Measurements from ENCODE around the gene PYROXD2.
A peak's percentile ranks its signal among the peaks of the same experiment; 100 is the strongest.

Gene PYROXD2

GRCh38 chr10:98414932-98415730 is at the start of gene PYROXD2:
Gene PYROXD2 (minus strand): TSS chr10:98415182. CDS start chr10:98415135, 47 bp downstream.
- DNase-seq (ENCODE audit: extremely low read depth in 1 of 2, low read depth in 1 of 2) = peak in 1 of 2 donors; percentile 25

DNA sequence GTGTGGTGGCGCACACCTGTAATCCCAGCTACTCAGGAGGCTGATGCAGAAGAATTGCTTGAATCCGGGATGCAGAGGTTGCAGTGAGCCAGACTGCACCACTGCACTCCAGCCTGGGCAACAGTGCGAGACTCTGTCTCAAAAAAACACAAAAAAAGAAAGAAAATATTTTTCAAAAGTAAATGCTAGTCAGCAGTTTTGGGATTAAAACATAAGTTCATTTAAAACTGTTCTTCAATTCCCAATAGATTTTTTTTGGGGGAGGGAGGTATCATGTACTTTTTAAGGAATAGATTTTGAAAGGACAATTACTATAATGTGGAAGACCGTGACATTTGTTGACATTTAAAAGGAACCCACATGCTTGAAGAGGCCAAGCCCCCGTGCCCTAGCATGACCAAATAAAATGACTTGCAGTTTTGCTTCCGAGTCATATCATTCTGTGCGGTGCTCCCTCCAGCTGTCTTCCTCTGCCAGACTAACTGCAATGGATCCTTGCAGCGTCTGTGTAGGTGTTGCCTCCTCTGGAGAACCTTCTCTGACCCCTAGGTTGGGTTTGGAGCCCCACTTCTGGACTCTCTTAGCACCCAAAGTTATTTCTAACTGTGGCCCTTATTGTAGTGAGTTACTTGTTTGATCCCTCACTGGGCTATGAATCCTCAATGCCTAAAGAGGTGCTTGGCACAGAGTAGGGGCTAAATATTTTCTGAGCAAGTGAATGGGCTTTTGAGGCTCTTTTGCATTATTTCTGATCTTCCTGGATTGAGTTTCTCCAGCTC is 49.2 kb upstream of the PYROXD2 start:
- DNase-seq (ENCODE audit: extremely low read depth in 1 of 2, low read depth in 1 of 2) = no peak

DNA sequence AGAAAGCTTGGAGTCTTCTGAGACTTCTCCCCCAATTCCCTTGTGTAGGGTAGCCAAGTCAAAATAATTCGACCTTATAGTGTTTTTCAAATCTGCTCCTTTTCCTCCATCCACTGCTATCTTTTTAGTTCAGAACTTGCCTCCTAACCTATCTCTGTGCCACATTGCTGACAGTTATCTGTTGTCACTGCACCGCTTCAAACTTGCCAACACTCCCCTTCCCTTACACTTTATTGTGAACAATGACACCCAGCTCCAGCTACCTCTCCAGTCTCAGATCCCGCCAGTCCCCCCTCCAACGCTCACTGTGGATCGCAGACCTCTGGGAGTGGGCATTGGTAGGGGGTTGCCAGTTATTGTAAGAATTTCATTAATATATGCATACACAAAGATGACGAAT is 48.0 kb upstream of the PYROXD2 start:
- no peak for DNase-seq (ENCODE audit: extremely low read depth in 1 of 2, low read depth in 1 of 2)

GRCh38 chr10:98461500-98461842 is 46.5 kb upstream of the PYROXD2 start:
- no peak for DNase-seq (ENCODE audit: extremely low read depth in 1 of 2, low read depth in 1 of 2)

GRCh38 chr10:98460837-98461499 is 46.0 kb upstream of the PYROXD2 start:
- no peak for DNase-seq (ENCODE audit: extremely low read depth in 1 of 2, low read depth in 1 of 2)

DNA sequence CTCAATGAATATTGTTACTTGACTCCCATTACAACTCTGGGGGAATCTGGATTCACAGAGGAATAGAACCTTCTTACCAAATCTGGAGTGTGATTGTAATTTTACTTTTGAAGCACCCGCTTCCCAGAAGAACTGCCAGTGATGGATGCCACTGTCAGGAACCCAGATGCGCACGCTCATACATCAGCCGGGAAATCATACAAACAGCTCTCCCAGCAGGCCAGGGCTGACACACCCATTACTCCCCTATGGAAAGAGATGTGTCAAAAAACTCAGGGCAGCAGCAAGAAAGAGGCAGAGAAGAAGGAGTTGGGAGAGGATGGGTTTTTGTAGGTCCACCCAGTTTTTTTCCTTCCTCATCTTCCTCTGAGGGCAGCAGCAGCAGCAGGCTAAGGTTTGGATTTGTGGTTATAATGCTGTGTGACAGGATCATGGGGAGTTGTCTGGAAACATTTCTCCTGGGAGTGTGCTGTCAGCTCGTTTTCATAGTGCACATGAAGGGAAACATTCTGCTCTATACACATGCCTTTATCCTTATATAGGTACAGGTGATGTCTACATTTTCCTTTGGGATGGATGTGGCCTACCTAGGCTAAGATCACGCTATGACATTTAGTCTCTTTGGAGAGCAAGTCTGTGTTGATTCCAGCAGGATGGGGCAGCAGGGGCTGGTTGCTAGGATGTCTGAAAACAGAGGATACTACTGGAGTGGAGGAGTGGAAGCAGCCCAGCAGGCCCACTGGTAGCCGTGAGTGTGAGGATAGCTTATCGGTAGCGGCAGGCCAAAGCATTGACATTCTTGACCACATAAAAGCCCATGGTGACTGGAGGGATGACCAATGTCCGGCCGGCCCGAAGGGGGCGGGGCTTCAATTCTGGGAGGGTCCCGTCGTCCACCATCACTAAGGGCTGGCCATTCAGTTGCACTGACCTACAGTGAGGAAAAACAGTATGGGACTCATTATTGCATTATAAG is 44.1 kb upstream of the PYROXD2 start:
- DNase-seq (ENCODE audit: extremely low read depth in 1 of 2, low read depth in 1 of 2) = no peak

- DNase-seq (ENCODE audit: extremely low read depth in 1 of 2, low read depth in 1 of 2) = no peak
Measured at GRCh38 chr10:98457721-98458120, 42.7 kb upstream of the PYROXD2 start.

DNA sequence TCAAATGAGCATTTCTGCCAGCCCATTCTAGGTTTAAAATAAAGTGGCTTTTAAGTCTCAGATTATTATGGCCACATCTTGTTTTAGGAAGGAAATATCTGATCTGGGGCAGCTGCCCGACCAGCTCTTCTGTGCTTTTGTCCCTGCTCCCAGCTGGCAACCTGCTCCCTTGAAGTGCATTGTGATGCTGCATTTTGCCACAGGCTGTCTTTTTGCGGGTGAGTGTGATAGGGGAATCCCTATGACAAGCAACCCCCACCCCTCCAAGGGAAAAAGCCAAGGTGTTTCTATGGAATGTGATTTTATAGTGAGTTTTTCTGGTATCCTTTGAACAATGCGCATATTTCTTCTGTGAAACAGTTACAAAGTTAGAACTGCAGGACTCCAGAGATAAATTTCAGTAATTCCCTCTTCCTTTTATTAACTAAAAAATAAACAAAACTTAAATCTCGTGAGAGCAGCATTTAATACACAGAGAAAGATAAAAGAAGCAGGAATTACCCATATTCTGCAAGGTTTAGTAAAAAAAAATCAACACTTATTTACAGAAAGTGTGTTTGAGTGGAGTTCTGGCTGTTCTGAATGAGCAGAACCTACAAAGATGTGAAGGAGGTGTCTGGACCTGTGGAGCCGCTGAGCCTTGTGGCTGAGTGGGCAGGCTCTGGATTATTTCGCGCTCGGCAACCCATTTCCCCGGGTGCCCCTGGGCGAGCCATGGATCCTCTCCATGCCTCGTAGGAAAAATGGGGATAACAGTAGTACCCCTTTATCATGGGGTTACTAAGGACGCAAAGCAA is 41.9 kb upstream of the PYROXD2 start:
- DNase-seq (ENCODE audit: extremely low read depth in 1 of 2, low read depth in 1 of 2) = no peak

- no peak for DNase-seq (ENCODE audit: extremely low read depth in 1 of 2, low read depth in 1 of 2)
Measured at GRCh38 chr10:98456043-98456570, 41.1 kb upstream of the PYROXD2 start.

GRCh38 chr10:98453729-98454128 is 38.7 kb upstream of the PYROXD2 start:
- DNase-seq (ENCODE audit: extremely low read depth in 1 of 2, low read depth in 1 of 2) = no peak

- DNase-seq (ENCODE audit: extremely low read depth in 1 of 2, low read depth in 1 of 2) = no peak
Measured at GRCh38 chr10:98450618-98451017, 35.6 kb upstream of the PYROXD2 start.

DNA sequence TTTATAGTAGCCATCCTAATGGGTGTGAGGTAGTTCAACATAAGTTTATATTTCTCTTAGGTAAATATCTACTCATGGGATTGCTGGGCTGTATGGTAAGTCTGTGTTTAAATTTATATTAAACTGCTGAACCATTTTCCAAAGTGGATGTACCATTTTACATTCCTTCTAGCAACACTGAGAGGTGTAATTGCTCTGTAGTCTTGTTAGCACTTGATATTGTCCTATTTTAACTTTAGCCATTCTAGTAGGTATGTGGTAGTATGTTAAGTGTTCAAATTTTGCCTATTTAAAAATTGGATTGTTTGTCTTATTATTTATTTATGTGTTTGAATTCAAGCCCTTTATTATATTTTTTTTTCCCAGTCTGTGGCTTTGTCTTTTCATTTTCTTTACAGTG is 34.3 kb upstream of the PYROXD2 start:
- DNase-seq (ENCODE audit: extremely low read depth in 1 of 2, low read depth in 1 of 2) = no peak

- peak; percentile 64 to 71 for DNase-seq (ENCODE audit: extremely low read depth in 1 of 2, low read depth in 1 of 2)
Measured at GRCh38 chr10:98446661-98447221, 31.8 kb upstream of the PYROXD2 start, which contains the start of gene HPS1. Gene HPS1 (minus strand): TSS chr10:98446935. CDS start chr10:98443240, 3,695 bp downstream.

GRCh38 chr10:98446151-98446660 is 31.2 kb upstream of the PYROXD2 start:
- peak in 1 of 2 donors; percentile 13 for DNase-seq (ENCODE audit: extremely low read depth in 1 of 2, low read depth in 1 of 2)

DNA sequence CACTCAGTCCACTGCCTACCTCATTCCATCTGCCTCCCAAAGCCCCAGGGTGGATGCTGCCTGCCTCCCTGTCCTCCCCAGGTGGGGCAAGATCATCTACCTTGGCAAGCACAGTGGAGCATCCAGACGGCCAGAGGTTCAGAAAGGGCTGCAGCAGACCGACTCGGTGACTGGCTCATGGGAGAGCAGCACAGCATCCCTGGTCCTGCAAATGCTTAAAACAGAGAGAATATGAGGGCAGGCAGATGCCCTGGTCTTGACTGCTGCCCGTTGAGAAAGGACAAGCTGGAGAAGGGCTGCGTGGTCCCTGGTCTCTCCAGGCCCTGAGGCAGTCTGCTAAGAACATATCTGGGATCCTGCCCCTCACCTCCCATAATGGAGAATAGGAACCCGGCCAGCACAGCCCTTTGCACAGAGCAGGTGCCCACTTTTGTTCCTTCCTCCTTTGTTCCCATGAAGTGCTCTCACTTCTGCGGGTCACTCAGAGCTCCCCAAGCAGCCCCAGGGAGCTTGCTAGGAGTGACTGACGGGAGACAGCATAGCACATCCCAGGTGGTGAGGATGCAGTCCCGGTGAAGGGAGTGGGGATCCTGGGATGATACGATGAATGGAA is 30.3 kb upstream of the PYROXD2 start:
- DNase-seq (ENCODE audit: extremely low read depth in 1 of 2, low read depth in 1 of 2) = no peak

- no peak for DNase-seq (ENCODE audit: extremely low read depth in 1 of 2, low read depth in 1 of 2)
Measured at GRCh38 chr10:98444314-98445006, 29.5 kb upstream of the PYROXD2 start.

DNA sequence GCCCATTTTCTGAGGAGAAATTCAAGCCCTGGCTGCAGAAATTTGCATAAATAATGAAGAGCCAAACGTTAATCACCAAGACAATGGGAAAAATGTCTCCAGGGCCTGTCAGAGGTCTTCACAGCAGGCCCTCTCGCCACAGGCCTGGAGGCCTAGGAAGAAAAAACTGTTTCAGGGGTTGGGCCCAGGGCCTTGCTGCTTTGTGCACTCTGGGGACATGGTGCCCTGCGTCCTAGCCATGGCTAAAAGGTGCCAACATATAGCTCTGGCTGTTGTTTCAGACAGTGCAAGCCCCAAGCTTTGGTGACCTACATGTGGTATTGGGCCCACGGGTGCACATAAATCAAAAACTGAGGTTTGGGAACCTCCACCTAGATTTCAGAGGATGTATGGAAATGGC is 23.7 kb upstream of the PYROXD2 start:
- no peak for DNase-seq (ENCODE audit: extremely low read depth in 1 of 2, low read depth in 1 of 2)

DNA sequence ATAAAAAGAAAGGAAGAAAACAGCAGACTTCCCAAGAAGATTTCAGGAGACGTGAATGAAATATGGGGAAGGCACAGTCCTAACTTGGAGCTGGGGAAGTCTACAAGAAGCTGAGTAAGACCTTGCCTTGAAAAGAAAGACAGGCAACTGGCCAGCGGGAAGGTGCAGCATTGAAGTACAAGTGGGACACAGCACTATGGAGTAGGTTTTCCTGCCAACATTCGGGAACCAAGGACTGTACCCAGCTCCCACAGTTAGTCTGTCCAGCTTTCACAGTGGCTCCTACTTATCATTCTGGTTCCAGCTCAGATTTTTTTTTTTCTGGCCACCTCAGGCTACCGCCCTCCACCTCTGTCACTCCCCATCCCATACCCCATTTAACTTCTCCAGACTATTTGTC is 21.7 kb upstream of the PYROXD2 start:
- no peak for DNase-seq (ENCODE audit: extremely low read depth in 1 of 2, low read depth in 1 of 2)

All from stimulated activated CD8-positive, alpha-beta memory T cell treated with anti-CD3 and anti-CD28 coated beads, Interleukin-7, amount 100 ng/mL, for 48 hours (primary cell).